SHP77 treated with DMSO at 0.1 percent for 48 hours (cell line): ENCODE measurements around the gene ESPN.

Experiments
- DNase-seq: peaks from one replicate; lab custom pipeline; 2025; lab: John Stamatoyannopoulos, UW

The ESPN gene

GRCh38 chr1:6499296-6499695 is 74.7 kb downstream of the ESPN start:
- DNase-seq: no peak

- no peak for DNase-seq
Measured at GRCh38 chr1:6500544-6501278, 76.1 kb downstream of the ESPN start.

GRCh38 chr1:6501279-6501813 is 76.8 kb downstream of the ESPN start:
- no peak for DNase-seq

- no peak for DNase-seq
Measured at GRCh38 chr1:6502000-6502891, 77.7 kb downstream of the ESPN start.

GRCh38 chr1:6503884-6504602 is 79.5 kb downstream of the ESPN start:
- no peak for DNase-seq

GRCh38 chr1:6504887-6505286 is 80.3 kb downstream of the ESPN start:
- DNase-seq: no peak

- no peak for DNase-seq
Measured at GRCh38 chr1:6505367-6506209, 81.0 kb downstream of the ESPN start.

- DNase-seq: no peak
Measured at GRCh38 chr1:6506210-6507036, 81.8 kb downstream of the ESPN start.

GRCh38 chr1:6507037-6507428 is 82.5 kb downstream of the ESPN start:
- DNase-seq: no peak

GRCh38 chr1:6507461-6507911 is 82.9 kb downstream of the ESPN start:
- DNase-seq: no peak

- DNase-seq: no peak
Measured at GRCh38 chr1:6508154-6508815, 83.7 kb downstream of the ESPN start.

GRCh38 chr1:6508816-6509189 is 84.2 kb downstream of the ESPN start:
- DNase-seq: no peak

- no peak for DNase-seq
Measured at GRCh38 chr1:6509220-6509918, 84.8 kb downstream of the ESPN start.

- DNase-seq: no peak
Measured at GRCh38 chr1:6509919-6510291, 85.3 kb downstream of the ESPN start.

GRCh38 chr1:6510493-6510892 is 85.9 kb downstream of the ESPN start:
- DNase-seq: no peak
